GM23338 (cell line): ENCODE data around the gene SH3PXD2B. TPM values are rescaled to one million over a fixed set of nuclear protein-coding genes. Genes with fewer than 3 reads are reported as not detected.
"Not testable (repeated sequence)": the region's sequence is repeated elsewhere in the genome, so short reads cannot be mapped to it uniquely, and the experiment has no call there.

Source experiments
- ATAC-seq: fragments of 200-7000 bp; cut with Tn5 transposase; 3 replicates; pipeline ENCODE4 v1.9.1; 2020
- DNase-seq: peaks from one replicate; pipeline ENCODE4 v3.0.0-alpha.2; 2015; ENCODE audit warnings: low spot score
- H2AFZ ChIP-seq: fragments of 200-600 bp; sonication (generic); 2 replicates; pipeline ENCODE4 v1.8.0; 2016; ENCODE audit warnings: antibody characterized with exemption, mild to moderate bottlenecking, moderate library complexity
- H3F3A ChIP-seq: fragments of 200-600 bp; sonication (generic); replicated peaks from 2 replicates; pipeline ENCODE4 v1.8.0; 2017; ENCODE audit warnings: antibody characterized with exemption, mixed run types, low read depth
- H3K27ac ChIP-seq: fragments of 200-600 bp; sonication (generic); 2 replicates; pipeline ENCODE4 v1.6.1; 2016; ENCODE audit warnings: low read depth
- H3K27me3 ChIP-seq: fragments of 200-600 bp; sonication (generic); 2 replicates; pipeline ENCODE4 v1.8.0; 2016; ENCODE audit warnings: mild to moderate bottlenecking, mixed run types, moderate library complexity; ENCODE audit not compliant: insufficient read depth
- H3K36me3 ChIP-seq: fragments of 200-600 bp; sonication (generic); 2 replicates; pipeline ENCODE4 v1.8.0; 2016; ENCODE audit warnings: mild to moderate bottlenecking; ENCODE audit not compliant: insufficient read depth
- H3K4me1 ChIP-seq: fragments of 200-600 bp; sonication (generic); 2 replicates; pipeline ENCODE4 v1.8.0; 2016; ENCODE audit warnings: mild to moderate bottlenecking, moderate library complexity; ENCODE audit not compliant: insufficient read depth
- H3K4me2 ChIP-seq: fragments of 200-600 bp; sonication (generic); 2 replicates; pipeline ENCODE4 v1.7.1; 2017; ENCODE audit warnings: mixed run types
- H3K4me3 ChIP-seq: fragments of 200-600 bp; sonication (generic); 2 replicates; pipeline ENCODE4 v1.6.1; 2016; ENCODE audit warnings: mixed run types
- H3K79me2 ChIP-seq: fragments of 200-600 bp; sonication (generic); replicated peaks from 2 replicates; pipeline ENCODE4 v1.8.0; 2017; ENCODE audit warnings: mild to moderate bottlenecking; ENCODE audit not compliant: insufficient read depth
- H3K9me2 ChIP-seq: fragments of 200-600 bp; sonication (generic); 2 replicates; pipeline ENCODE4 v1.8.0; 2017; ENCODE audit not compliant: insufficient read depth
- H4K20me1 ChIP-seq: fragments of 200-600 bp; sonication (generic); replicated peaks from 2 replicates; pipeline ENCODE4 v1.8.0; 2017; ENCODE audit warnings: mild to moderate bottlenecking; ENCODE audit not compliant: insufficient read depth
- H3K27ac Mint-ChIP-seq: 2 replicates; pipeline ENCODE4 v1.8.0; 2020; ENCODE audit warnings: inconsistent platforms, mild to moderate bottlenecking, moderate library complexity, mixed read lengths
- H3K27me3 Mint-ChIP-seq: 3 replicates; pipeline ENCODE4 v1.8.0; 2022; ENCODE audit warnings: low read depth, mild to moderate bottlenecking, moderate library complexity, mixed read lengths, inconsistent platforms; ENCODE audit not compliant: insufficient read depth, poor library complexity
- H3K36me3 Mint-ChIP-seq: 3 replicates; pipeline ENCODE4 v1.8.0; 2021; ENCODE audit warnings: low read depth, mild to moderate bottlenecking, inconsistent platforms, moderate library complexity, mixed read lengths
- H3K4me1 Mint-ChIP-seq: 3 replicates; pipeline ENCODE4 v1.8.0; 2020; ENCODE audit warnings: mild to moderate bottlenecking, inconsistent platforms, mixed read lengths
- H3K4me3 Mint-ChIP-seq: 3 replicates; pipeline ENCODE4 v1.8.0; 2021; ENCODE audit warnings: moderate library complexity, mild to moderate bottlenecking, inconsistent platforms, mixed read lengths
- H3K9me3 Mint-ChIP-seq: 3 replicates; pipeline ENCODE4 v1.8.0; 2020; ENCODE audit warnings: moderate library complexity, mild to moderate bottlenecking, inconsistent platforms, mixed read lengths
- CTCF ChIP-seq, 2 experiments: fragments of 200-600 bp in 1 of 2; sonication (generic) in 1 of 2; conservative IDR thresholded peaks; 2 replicates each; pipeline versions ENCODE4 v1.5.1 to v1.6.1; 2016 to 2017; ENCODE audit warnings: antibody characterized with exemption in 2 of 2, low read depth in 2 of 2, mild to moderate bottlenecking in 2 of 2, moderate library complexity in 1 of 2
- ETS1 ChIP-seq: IDR thresholded peaks from 2 replicates; pipeline ENCODE4 v1.6.1; 2016; ENCODE audit warnings: antibody characterized with exemption
- EZH2 ChIP-seq: fragments of 200-600 bp; sonication (generic); IDR thresholded peaks from one replicate; pipeline ENCODE4 v1.8.0; 2017; ENCODE audit warnings: antibody characterized with exemption, mild to moderate bottlenecking, low read depth; ENCODE audit not compliant: unreplicated experiment
- EZH2phosphoT487 ChIP-seq: fragments of 200-600 bp; sonication (generic); IDR thresholded peaks from one replicate; pipeline ENCODE4 v1.8.1; 2018; ENCODE audit warnings: antibody characterized with exemption; ENCODE audit not compliant: unreplicated experiment
- JUNB ChIP-seq: IDR thresholded peaks from one replicate; pipeline ENCODE4 v1.6.1; 2016; ENCODE audit warnings: antibody characterized with exemption; ENCODE audit not compliant: unreplicated experiment
- REST ChIP-seq: IDR thresholded peaks from one replicate; pipeline ENCODE4 v1.6.1; 2018; ENCODE audit warnings: antibody characterized with exemption; ENCODE audit not compliant: unreplicated experiment
- ZNF114 ChIP-seq: fragments of 250-450 bp; sonication (Bioruptor Pico); IDR thresholded peaks from 2 replicates; pipeline ENCODE4 v1.5.0; 2020; ENCODE audit warnings: mild to moderate bottlenecking, moderate library complexity
- ZNF331 ChIP-seq: fragments of 250-450 bp; sonication (Bioruptor Pico); IDR thresholded peaks from 2 replicates; pipeline ENCODE4 v1.5.0; 2020; ENCODE audit warnings: low read depth, mild to moderate bottlenecking, moderate library complexity
- ZNF462 ChIP-seq: fragments of 250-450 bp; sonication (Bioruptor Pico); IDR thresholded peaks from 2 replicates; pipeline ENCODE4 v1.5.0; 2020; ENCODE audit warnings: mild to moderate bottlenecking, moderate library complexity
- polyA plus RNA-seq: library from polyadenylated mRNA; unstranded; fragments of >200 nt; fragmentation: Nextera tagmentation; extraction: Ambion mirVana; gene quantifications from 2 replicates; pipeline ENCODE4 v1.2.1, GENCODE V29; 2016
- total RNA-seq: library from RNA; depleted of rRNA; stranded (reverse); fragments of >200 nt; shearing (Covaris generic); gene quantifications from 2 replicates; pipeline ENCODE4 v1.2.3, GENCODE V29; 2014

Gene SH3PXD2B
- total and polyA plus RNA-seq, 2 experiments from 2014 or later, result 40.2 to 52.5 TPM

- H3K4me2 ChIP-seq, H3K27me3 Mint-ChIP-seq, H3K27me3 ChIP-seq, H3K79me2 ChIP-seq, ATAC-seq, H3K4me3 ChIP-seq, H4K20me1 ChIP-seq, H3K9me2 ChIP-seq, H3K4me3 Mint-ChIP-seq, H3F3A ChIP-seq, H3K4me1 Mint-ChIP-seq, H3K4me1 ChIP-seq, H3K27ac Mint-ChIP-seq, DNase-seq, H2AFZ ChIP-seq, H3K9me3 Mint-ChIP-seq, H3K27ac ChIP-seq: not testable (repeated sequence)
- peaks cover 59% of the 10 kb centered on the region for H3K36me3 Mint-ChIP-seq
- peaks cover 34% of the 10 kb centered on the region for H3K36me3 ChIP-seq
Observed at GRCh38 chr5:172352526-172352925, 101.8 kb downstream of the SH3PXD2B start.

GRCh38 chr5:172351240-172351778, 103.0 kb downstream of the SH3PXD2B start:
- H3K9me3 Mint-ChIP-seq, result no peaks in the 10 kb centered on the region
- Histone ChIP-seq H3F3A (no peaks in the 10 kb centered on the region), H3K4me1 (no peaks in the 10 kb centered on the region), H3K79me2 (no peaks in the 10 kb centered on the region), H3K27me3 (no peaks in the 10 kb centered on the region), H3K4me3 (no peak overlapping the region), H3K27ac (no peak overlapping the region), H4K20me1 (no peaks in the 10 kb centered on the region; the same call in 1 of the 2 replicates), H3K9me2 (no peaks in the 10 kb centered on the region), H3K36me3 (peaks cover 29% of the 10 kb centered on the region), H2AFZ (no peak overlapping the region), H3K4me2 (no peak overlapping the region)
- H3K27me3 Mint-ChIP-seq, result peaks cover 4% of the 10 kb centered on the region
- peaks cover 61% of the 10 kb centered on the region for H3K36me3 Mint-ChIP-seq
- no peak overlapping the region for H3K27ac Mint-ChIP-seq
- DNase-seq, result no peak
- H3K4me3 Mint-ChIP-seq, result no peak overlapping the region
- ATAC-seq, result no peak
- H3K4me1 Mint-ChIP-seq, result no peaks in the 10 kb centered on the region
- no peak for TF ChIP-seq EZH2
- no peak for TF ChIP-seq ETS1
- TF ChIP-seq ZNF462, result no peak
- TF ChIP-seq ZNF331 (CRISPR knock-in tag), result no peak
- TF ChIP-seq REST, result no peak
- no peak for TF ChIP-seq JUNB
- no peak for TF ChIP-seq ZNF114 (CRISPR knock-in tag)
- no peak for TF ChIP-seq CTCF (conservative IDR thresholded peaks at IDR 0.05; ENCODE audit: low read depth in 2 of 2)
- no peak for TF ChIP-seq EZH2phosphoT487
